HUES48 (cell line): ENCODE results near the gene KLHL2.
A peak's percentile ranks its signal among the peaks of the same experiment; 100 is the strongest.
"Not testable (repeated sequence)": the region's sequence is repeated elsewhere in the genome, so short reads cannot be mapped to it uniquely, and the experiment has no call there.

ENCODE experiments used
- H3K27ac ChIP-seq: one replicate; pipeline ENCODE4 v1.7.0; 2013; ENCODE audit warnings: low read depth, low read length, inconsistent platforms
- H3K27me3 ChIP-seq: 2 replicates; pipeline ENCODE4 v1.6.1; 2013; ENCODE audit warnings: mild to moderate bottlenecking, low read length; ENCODE audit not compliant: control insufficient read depth, insufficient read depth
- H3K36me3 ChIP-seq: 2 replicates; pipeline ENCODE4 v1.6.1; 2013; ENCODE audit warnings: low read length; ENCODE audit not compliant: control insufficient read depth, insufficient read depth
- H3K4me1 ChIP-seq: 2 replicates; pipeline ENCODE4 v1.6.1; 2013; ENCODE audit warnings: mild to moderate bottlenecking, low read length; ENCODE audit not compliant: control insufficient read depth, insufficient read depth
- H3K4me3 ChIP-seq: 2 replicates; pipeline ENCODE4 v1.5.1; 2013; ENCODE audit warnings: mild to moderate bottlenecking, low read depth, low read length
- H3K9ac ChIP-seq: 2 replicates; pipeline ENCODE4 v1.6.1; 2013; ENCODE audit warnings: mild to moderate bottlenecking, low read depth, low read length, moderate library complexity
- H3K9me3 ChIP-seq: 2 replicates; pipeline ENCODE4 v1.6.1; 2013; ENCODE audit warnings: low read length; ENCODE audit not compliant: control insufficient read depth, insufficient read depth

KLHL2 gene, protein sequence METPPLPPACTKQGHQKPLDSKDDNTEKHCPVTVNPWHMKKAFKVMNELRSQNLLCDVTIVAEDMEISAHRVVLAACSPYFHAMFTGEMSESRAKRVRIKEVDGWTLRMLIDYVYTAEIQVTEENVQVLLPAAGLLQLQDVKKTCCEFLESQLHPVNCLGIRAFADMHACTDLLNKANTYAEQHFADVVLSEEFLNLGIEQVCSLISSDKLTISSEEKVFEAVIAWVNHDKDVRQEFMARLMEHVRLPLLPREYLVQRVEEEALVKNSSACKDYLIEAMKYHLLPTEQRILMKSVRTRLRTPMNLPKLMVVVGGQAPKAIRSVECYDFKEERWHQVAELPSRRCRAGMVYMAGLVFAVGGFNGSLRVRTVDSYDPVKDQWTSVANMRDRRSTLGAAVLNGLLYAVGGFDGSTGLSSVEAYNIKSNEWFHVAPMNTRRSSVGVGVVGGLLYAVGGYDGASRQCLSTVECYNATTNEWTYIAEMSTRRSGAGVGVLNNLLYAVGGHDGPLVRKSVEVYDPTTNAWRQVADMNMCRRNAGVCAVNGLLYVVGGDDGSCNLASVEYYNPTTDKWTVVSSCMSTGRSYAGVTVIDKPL

DNA sequence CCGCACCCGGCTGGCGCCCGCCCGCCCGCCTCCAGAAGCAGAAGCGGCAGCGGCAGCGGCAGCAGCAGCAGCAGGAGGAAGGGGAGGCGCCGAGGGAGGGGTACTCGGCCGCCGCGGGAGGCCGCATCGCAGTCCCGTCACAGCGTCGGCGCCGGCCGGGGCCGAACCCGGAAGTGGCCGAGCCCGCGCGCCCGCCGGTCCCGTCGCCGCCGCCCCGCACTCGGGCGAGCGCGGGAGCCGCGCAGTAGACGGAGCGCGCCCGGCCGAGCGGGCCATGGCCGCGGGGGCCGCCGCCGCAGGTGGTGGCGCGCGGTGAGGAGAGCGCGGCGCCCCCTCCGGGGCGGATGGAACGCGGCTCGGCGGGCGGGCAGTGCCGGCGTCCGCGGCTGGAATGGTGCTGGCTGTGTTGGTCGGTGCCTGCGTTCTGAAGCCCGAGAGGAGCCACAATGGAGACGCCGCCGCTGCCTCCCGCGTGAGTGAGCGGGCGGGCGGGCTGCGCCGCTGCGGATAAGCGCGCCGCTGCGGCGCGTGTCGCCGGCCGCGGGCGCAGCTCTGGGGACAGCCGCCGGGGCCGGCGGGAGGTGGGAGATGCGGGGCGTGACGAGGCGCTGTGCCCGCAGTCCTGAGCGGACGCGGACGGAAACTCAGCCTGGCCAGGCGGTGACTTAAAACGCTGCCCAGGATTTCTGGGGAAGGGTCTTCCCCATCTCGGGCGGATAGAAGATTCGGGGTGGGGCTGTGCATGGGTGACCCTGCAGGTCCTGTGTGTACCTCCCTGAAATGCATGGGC, at the start of gene KLHL2:
TSS of gene KLHL2 (plus strand) at position 131 of the 790 bp plus-strand sequence. CDS start at position 447, 316 bp downstream.
- no peaks in the 10 kb centered on the region for H3K9me3 ChIP-seq
- no peaks in the 10 kb centered on the region for H3K36me3 ChIP-seq
- H3K4me1 ChIP-seq: peaks cover 46% of the 10 kb centered on the region
- H3K27me3 ChIP-seq: peaks cover 9% of the 10 kb centered on the region
- H3K9ac ChIP-seq: peak within 1 kb of the TSS; percentile 80
- H3K27ac ChIP-seq: peak within 1 kb of the TSS; percentile 47
- H3K4me3 ChIP-seq: peak within 1 kb of the TSS; percentile 83

DNA sequence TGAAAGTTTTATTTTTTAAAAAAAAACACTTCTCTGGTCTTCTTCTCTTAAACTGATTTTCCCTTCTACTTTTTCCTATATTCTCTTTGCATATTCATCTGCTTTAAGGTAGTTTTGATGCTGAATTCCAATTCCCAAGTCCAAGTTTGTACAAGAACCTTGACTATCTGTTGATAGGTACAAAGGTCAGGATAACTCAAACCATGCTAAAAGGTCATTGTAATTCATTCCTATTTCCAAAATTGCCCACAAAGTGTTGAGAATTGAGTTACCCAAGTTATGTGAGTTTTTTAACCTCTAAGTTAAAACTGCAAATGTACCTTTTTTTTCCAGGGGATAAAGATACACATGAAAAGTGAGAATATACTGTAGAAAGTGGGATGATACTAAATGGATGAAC, 48.6 kb upstream of the KLHL2 start:
- Histone ChIP-seq H3K4me1 (no peaks in the 10 kb centered on the region), H3K9ac (no peak overlapping the region), H3K9me3 (no peaks in the 10 kb centered on the region), H3K27ac (no peak overlapping the region), H3K36me3 (no peaks in the 10 kb centered on the region), H3K27me3 (no peaks in the 10 kb centered on the region), H3K4me3 (no peak overlapping the region)

DNA sequence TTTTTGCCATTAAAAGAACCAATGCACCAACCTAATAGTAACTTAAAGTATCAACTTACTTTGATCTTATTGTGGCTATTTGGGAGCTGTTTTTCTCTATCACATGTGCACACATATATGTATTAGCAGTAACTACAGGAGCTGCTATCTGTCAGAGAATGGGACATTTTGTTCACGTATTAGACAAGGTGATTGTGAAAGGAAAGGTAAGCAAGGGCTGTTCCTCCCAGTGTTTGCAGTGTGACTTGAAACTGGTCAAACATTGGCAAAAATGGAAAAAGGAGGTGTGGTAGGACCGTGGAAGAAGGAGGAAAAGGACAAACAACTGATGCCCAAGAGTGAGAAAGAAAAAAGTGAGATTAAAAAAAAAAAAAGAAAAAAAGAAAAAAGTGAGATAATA, 43.1 kb upstream of the KLHL2 start:
- Histone ChIP-seq H3K4me1 (no peaks in the 10 kb centered on the region), H3K27me3 (no peaks in the 10 kb centered on the region), H3K9ac (no peak overlapping the region), H3K36me3 (no peaks in the 10 kb centered on the region), H3K27ac (no peak overlapping the region), H3K4me3 (no peak overlapping the region), H3K9me3 (no peaks in the 10 kb centered on the region)

DNA sequence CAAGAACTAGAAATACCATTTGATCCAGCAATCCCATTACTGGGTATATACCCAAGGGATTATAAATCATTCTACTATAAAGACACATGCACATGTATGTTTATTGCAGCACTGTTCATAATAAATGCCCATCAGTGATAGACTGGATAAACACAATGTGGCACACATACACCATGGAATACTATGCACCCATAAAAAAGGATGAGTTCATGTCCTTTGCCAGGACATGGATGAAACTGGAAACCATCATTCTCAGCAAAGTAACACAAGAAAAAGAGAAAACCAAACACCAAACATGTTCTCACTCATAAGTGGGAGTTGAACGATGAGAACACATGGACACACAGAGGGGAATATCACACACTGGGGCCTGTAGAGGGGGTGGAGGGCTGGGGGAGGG, 40.5 kb upstream of the KLHL2 start:
- not testable (repeated sequence) for H3K9me3 ChIP-seq, H3K4me3 ChIP-seq, H3K27ac ChIP-seq, H3K9ac ChIP-seq, H3K27me3 ChIP-seq, H3K4me1 ChIP-seq, H3K36me3 ChIP-seq

DNA sequence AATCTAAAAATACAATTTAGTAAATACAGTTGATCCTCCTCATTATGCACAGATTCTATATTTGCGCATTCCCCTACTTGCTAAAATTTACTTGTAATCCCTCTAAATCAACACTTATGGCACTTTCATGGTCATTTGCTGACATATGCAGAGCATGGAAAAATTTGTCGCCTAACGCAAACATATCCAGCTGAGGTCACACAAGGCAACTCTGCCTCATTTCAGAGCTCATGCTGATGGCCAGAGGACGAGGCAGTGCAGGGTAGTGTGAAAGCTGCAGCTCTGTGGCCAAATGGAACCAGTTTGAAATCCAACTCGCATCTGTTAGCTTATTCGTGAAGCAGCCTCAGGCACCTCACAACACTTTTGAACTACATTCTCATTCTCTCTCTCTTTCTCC, 39.7 kb upstream of the KLHL2 start:
- H3K27ac ChIP-seq: no peak overlapping the region
- H3K4me1 ChIP-seq: no peaks in the 10 kb centered on the region
- no peaks in the 10 kb centered on the region for H3K36me3 ChIP-seq
- H3K9ac ChIP-seq: no peak overlapping the region
- no peak overlapping the region for H3K4me3 ChIP-seq
- no peaks in the 10 kb centered on the region for H3K9me3 ChIP-seq
- no peaks in the 10 kb centered on the region for H3K27me3 ChIP-seq

DNA sequence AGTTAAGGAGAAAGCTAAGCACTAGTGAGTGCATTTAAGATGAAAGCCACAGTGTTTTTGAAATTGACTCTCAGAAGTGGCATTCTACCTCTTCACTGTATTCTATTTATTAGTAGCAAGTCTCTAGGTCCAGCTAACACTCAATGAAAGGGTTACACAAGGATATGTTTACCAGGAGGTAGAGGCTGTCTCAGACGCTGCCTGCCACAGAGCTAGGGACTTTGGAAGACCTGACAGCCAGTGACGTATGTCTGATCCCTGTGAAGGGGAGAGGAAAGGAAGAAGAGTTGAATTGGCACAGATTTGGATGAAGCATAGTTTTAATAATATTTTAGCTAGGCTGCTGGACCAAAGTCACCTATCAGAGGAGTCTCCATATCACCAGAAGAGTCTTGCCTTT, 36.5 kb upstream of the KLHL2 start:
- Histone ChIP-seq H3K9ac (no peak overlapping the region), H3K4me1 (no peaks in the 10 kb centered on the region), H3K4me3 (no peak overlapping the region), H3K9me3 (no peaks in the 10 kb centered on the region), H3K27me3 (no peaks in the 10 kb centered on the region), H3K36me3 (no peaks in the 10 kb centered on the region), H3K27ac (no peak overlapping the region)

DNA sequence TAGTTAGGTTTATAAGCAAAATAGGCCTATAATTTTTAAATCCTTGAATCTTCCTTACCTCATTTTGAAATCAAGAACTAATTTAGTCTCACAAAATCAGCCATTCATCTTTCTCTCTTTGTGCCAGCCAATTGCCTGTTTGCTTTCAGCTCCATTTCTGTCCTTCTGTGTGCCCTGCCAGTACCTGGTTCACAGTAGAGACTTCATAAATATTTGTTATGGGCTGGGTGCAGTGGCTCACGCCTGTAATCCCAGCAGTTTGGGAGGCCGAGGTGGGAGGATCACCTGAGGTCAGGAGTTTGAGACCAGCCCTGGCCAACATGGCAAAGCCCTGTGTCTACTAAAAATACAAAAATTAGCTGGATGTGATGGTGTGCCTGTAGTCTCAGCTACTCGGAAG, 31.9 kb upstream of the KLHL2 start:
- H3K9ac ChIP-seq, H3K36me3 ChIP-seq, H3K4me1 ChIP-seq, H3K27ac ChIP-seq, H3K4me3 ChIP-seq, H3K27me3 ChIP-seq, H3K9me3 ChIP-seq: not testable (repeated sequence)

DNA sequence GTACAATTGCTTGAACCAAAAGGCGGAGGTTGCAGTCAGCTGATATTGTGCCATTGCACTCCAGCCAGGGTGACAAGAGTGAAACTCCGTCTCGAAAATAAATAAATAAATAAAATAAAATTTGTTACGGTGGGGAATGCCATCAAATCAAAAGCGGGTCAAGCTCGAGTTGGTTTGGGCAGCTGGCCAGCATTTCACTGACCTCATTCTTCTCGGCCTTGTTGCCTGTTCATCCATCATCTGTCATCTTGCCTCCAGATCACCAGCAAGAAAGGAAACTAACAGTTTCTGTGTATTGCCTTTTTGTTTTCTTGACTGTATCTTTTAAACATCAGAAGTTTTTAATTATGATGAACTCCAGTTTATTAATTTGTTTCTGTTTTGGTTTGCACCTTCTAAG, 31.5 kb upstream of the KLHL2 start:
- H3K9ac ChIP-seq: no peak overlapping the region
- H3K9me3 ChIP-seq: no peaks in the 10 kb centered on the region
- no peak overlapping the region for H3K27ac ChIP-seq
- no peaks in the 10 kb centered on the region for H3K36me3 ChIP-seq
- peaks cover 5% of the 10 kb centered on the region for H3K4me1 ChIP-seq
- no peak overlapping the region for H3K4me3 ChIP-seq
- H3K27me3 ChIP-seq: no peaks in the 10 kb centered on the region

DNA sequence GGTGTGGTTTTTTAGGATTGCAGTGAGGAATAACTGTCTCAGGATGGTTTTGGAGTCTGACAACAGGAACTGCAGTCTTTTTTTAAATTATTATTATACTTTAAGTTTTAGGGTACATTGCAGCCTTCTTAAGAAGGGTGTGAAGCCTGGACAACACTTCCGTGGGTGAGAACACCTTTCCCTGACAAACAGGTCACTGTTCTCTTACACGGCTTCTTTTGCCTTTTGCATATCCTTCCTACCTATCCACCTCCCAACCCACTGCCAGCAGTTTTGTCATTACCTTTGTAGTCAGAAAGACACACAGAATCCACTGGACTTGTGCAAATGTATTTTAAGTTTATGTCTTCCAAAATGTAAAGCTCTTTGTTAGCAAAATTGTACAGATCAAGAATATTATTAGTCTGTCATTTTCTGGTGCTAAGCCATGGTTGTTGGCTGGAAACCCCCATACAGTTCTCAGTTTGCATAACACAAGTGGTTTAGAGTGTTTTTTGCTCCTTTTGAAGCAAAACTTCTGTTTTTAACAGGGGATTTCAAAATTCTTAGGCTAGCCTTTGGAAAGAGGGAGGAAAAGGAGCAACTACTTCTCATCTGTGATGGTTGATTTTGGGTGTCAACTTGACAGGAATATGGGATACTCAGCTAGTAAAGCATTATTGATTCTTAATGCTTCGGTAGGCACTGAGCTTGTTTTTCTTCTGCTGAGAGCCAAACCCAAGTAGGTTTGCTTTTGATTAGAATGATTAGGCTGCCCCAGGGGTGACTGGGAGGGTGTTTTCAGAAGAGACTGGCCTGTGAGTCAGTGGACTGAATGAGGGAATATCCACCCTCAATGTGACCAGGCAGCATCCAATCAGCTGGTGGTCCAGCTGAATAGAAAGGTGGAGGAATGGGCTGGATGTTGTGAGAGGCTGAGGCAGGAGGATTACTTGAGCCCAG, 29.4 kb upstream of the KLHL2 start:
- peaks cover 5% of the 10 kb centered on the region for H3K4me1 ChIP-seq
- no peaks in the 10 kb centered on the region for H3K27me3 ChIP-seq
- H3K4me3 ChIP-seq: no peak overlapping the region
- no peaks in the 10 kb centered on the region for H3K36me3 ChIP-seq
- H3K9me3 ChIP-seq: no peaks in the 10 kb centered on the region
- H3K9ac ChIP-seq: no peak overlapping the region
- H3K27ac ChIP-seq: no peak overlapping the region

DNA sequence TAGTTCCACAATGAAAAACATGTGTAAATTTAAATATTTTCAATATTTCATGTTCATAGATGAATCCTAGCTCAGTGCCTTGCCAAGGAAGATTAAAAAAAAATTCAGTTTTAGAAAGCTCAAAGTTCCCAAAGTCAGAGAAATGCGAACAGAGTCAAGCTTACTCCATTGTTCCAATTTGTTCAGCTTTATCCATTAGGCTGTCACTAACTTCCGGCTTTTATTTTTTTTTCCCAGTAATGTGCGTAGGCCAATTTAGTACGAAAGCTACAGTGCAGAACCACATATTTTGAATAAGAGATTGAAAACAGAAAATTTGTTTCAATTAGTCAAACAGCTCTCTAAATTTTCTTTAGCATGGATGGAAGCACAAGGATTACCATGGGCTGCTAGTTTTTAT, 23.1 kb upstream of the KLHL2 start:
- Histone ChIP-seq H3K4me3 (no peak overlapping the region), H3K36me3 (no peaks in the 10 kb centered on the region), H3K4me1 (peaks cover 6% of the 10 kb centered on the region; the same call in 1 of the 2 replicates), H3K9ac (no peak overlapping the region), H3K9me3 (no peaks in the 10 kb centered on the region), H3K27me3 (no peaks in the 10 kb centered on the region), H3K27ac (no peak overlapping the region)
